Keratinocyte (primary cell): ENCODE data around the gene MARCHF11. TPM values are rescaled to one million over a fixed set of nuclear protein-coding genes. Genes with fewer than 3 reads are reported as not detected.

Source experiments
- DNase-seq: peaks from one replicate; pipeline ENCODE4 v3.0.0-alpha.2; 2011; ENCODE audit warnings: low read depth, missing footprints, low spot score
- FAIRE-seq: peaks from 2 replicates; lab custom pipeline; 2011; peaks lifted over from hg19 to GRCh38; lab: Jason Lieb, UNC
- H2AFZ ChIP-seq: 2 replicates; pipeline ENCODE4 v1.6.0; 2012; ENCODE audit warnings: low read length, control low read depth, inconsistent platforms; ENCODE audit not compliant: control insufficient read depth
- H3K27ac ChIP-seq: 2 replicates; pipeline ENCODE4 v1.5.1; 2011; ENCODE audit warnings: low read length; ENCODE audit not compliant: control insufficient read depth, insufficient read depth
- H3K27me3 ChIP-seq: 3 replicates; pipeline ENCODE4 v1.6.0; 2011; ENCODE audit warnings: low read length; ENCODE audit not compliant: control insufficient read depth, insufficient read depth; ENCODE audit errors: extremely low read depth
- H3K36me3 ChIP-seq, 2 experiments: 2 replicates in 1 of 2; 3 replicates in 1 of 2; pipeline ENCODE4 v1.5.1; 2011; ENCODE audit warnings: low read length in 2 of 2, mild to moderate bottlenecking in 1 of 2; ENCODE audit not compliant: control insufficient read depth in 2 of 2, insufficient read depth in 2 of 2; ENCODE audit errors: extremely low read depth in 1 of 2
- H3K4me1 ChIP-seq: 3 replicates; pipeline ENCODE4 v1.5.1; 2011; ENCODE audit warnings: low read length; ENCODE audit not compliant: control insufficient read depth, insufficient read depth; ENCODE audit errors: extremely low read depth
- H3K4me2 ChIP-seq: 3 replicates; pipeline ENCODE4 v1.6.0; 2011; ENCODE audit warnings: low read depth, low read length; ENCODE audit not compliant: control insufficient read depth, insufficient read depth; ENCODE audit errors: extremely low read depth
- H3K4me3 ChIP-seq, 3 experiments: fragments of 200-600 bp in 1 of 3; sonication (generic) in 1 of 3; 2 replicates in 2 of 3; 3 replicates in 1 of 3; pipeline ENCODE4 v1.5.1; 2011 to 2016; ENCODE audit warnings: low read length in 3 of 3, mild to moderate bottlenecking in 3 of 3, control low read depth in 2 of 3, inconsistent platforms in 1 of 3, low read depth in 1 of 3, mixed read lengths in 1 of 3, mixed run types in 1 of 3, moderate library complexity in 1 of 3; ENCODE audit not compliant: control insufficient read depth in 2 of 3, insufficient read depth in 2 of 3; ENCODE audit errors: extremely low read depth in 1 of 3
- H3K79me2 ChIP-seq: 2 replicates; pipeline ENCODE4 v1.6.0; 2012; ENCODE audit warnings: low read length; ENCODE audit not compliant: control insufficient read depth, insufficient read depth
- H3K9ac ChIP-seq: 3 replicates; pipeline ENCODE4 v1.6.0; 2011; ENCODE audit warnings: low read length; ENCODE audit not compliant: control insufficient read depth, insufficient read depth; ENCODE audit errors: extremely low read depth
- H3K9me1 ChIP-seq: 3 replicates; pipeline ENCODE4 v1.6.0; 2011; ENCODE audit warnings: low read length; ENCODE audit not compliant: control insufficient read depth, insufficient read depth; ENCODE audit errors: extremely low read depth
- H3K9me3 ChIP-seq: 2 replicates; pipeline ENCODE4 v1.5.1; 2012; ENCODE audit warnings: low read depth, low read length; ENCODE audit not compliant: control insufficient read depth
- H4K20me1 ChIP-seq: 3 replicates; pipeline ENCODE4 v1.6.0; 2011; ENCODE audit warnings: low read length; ENCODE audit not compliant: control insufficient read depth, insufficient read depth; ENCODE audit errors: extremely low read depth
- EZH2 ChIP-seq: IDR thresholded peaks from one replicate; pipeline ENCODE4 v1.6.1; 2012; ENCODE audit warnings: inconsistent platforms, mild to moderate bottlenecking, low read length, moderate library complexity
- dilution Hi-C: fragments of 300-500 bp; cut with MboI; formaldehyde crosslinking; loops from one replicate; pipeline ENCODE4 v1.7.0; 2020; ENCODE audit warnings: low sequenced_read_pairs; ENCODE audit not compliant: extremely low pct_ligation_motif_present
- polyA plus RNA-seq, 5 experiments: library from polyadenylated mRNA; depleted of rRNA in 3 of 5; stranded (reverse) in 3 of 5; stranded (forward) in 1 of 5; unstranded in 1 of 5; fragments of >200 nt; gene quantifications; 1 replicate in 1 of 5; 2 replicates in 3 of 5; 3 replicates in 1 of 5; pipeline versions ENCODE4 v1.2.1 to v1.2.3, GENCODE V29; 2011 to 2012; ENCODE audit warnings: missing spikeins in 2 of 5, low read depth in 1 of 5, low replicate concordance in 1 of 5
- TF ChIP-seq, protein P1 (sequence below), 3 experiments: IDR thresholded peaks in 1 of 3; conservative IDR thresholded peaks in 1 of 3; optimal IDR thresholded peaks in 1 of 3; 2 replicates in 2 of 3; 3 replicates in 1 of 3; pipeline versions ENCODE3 to v1.5.1; 2011; ENCODE audit warnings: low read length in 3 of 3, mild to moderate bottlenecking in 3 of 3, moderate library complexity in 2 of 3, control low read depth in 1 of 3, inconsistent platforms in 1 of 3; ENCODE audit not compliant: insufficient read depth in 2 of 3; ENCODE audit errors: extremely low read depth in 1 of 3

MARCHF11 gene
- polyA plus RNA-seq, 1 donor (not counting 4 experiments of a cell fraction or from before 2014, with no cell fraction given) = 0.16 TPM

DNA sequence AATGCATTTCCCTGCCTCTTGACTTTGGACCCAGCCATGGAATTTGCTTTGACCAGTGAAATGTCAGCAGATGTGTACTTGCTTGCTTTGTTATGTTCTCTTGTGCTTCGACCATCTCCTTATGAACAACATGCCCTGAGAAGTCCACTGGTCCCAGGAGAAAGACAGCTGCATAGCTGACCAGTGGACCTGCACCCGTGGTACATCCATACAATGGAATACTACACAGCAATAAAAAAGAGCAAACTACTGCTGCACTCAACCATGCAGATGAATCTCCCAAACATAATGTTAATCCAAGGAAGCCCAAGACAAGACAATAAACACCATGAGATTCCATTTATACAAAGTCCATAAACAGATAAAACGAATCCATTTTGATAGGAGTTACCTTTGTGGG is 30.0 kb downstream of the MARCHF11 start:
- dilution Hi-C loops = no loop called here
- DNase-seq (no peak), FAIRE-seq (no peak)
- no peak overlapping the region for H3K4me2 ChIP-seq
- no peaks in the 10 kb centered on the region for H3K9me3 ChIP-seq
- no peak overlapping the region for H3K9ac ChIP-seq
- H3K4me3 ChIP-seq = no peak overlapping the region
- no peaks in the 10 kb centered on the region for H3K9me1 ChIP-seq
- H2AFZ ChIP-seq = no peak overlapping the region
- no peaks in the 10 kb centered on the region for H3K36me3 ChIP-seq
- no peak for TF ChIP-seq EZH2
- TF ChIP-seq, protein P1, sequence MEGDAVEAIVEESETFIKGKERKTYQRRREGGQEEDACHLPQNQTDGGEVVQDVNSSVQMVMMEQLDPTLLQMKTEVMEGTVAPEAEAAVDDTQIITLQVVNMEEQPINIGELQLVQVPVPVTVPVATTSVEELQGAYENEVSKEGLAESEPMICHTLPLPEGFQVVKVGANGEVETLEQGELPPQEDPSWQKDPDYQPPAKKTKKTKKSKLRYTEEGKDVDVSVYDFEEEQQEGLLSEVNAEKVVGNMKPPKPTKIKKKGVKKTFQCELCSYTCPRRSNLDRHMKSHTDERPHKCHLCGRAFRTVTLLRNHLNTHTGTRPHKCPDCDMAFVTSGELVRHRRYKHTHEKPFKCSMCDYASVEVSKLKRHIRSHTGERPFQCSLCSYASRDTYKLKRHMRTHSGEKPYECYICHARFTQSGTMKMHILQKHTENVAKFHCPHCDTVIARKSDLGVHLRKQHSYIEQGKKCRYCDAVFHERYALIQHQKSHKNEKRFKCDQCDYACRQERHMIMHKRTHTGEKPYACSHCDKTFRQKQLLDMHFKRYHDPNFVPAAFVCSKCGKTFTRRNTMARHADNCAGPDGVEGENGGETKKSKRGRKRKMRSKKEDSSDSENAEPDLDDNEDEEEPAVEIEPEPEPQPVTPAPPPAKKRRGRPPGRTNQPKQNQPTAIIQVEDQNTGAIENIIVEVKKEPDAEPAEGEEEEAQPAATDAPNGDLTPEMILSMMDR (optimal IDR thresholded peaks at IDR 0.05 in 1 of 3, IDR thresholded peaks at IDR 0.05 in 1 of 3, conservative IDR thresholded peaks at IDR 0.05 in 1 of 3; ENCODE audit: extremely low read depth in 1 of 3, insufficient read depth in 2 of 3, low read length in 3 of 3) = no peak
- H3K27me3 ChIP-seq = no peaks in the 10 kb centered on the region
- H4K20me1 ChIP-seq = no peaks in the 10 kb centered on the region
- no peaks in the 10 kb centered on the region for H3K79me2 ChIP-seq
- no peaks in the 10 kb centered on the region for H3K4me1 ChIP-seq
- no peak overlapping the region for H3K27ac ChIP-seq

DNA sequence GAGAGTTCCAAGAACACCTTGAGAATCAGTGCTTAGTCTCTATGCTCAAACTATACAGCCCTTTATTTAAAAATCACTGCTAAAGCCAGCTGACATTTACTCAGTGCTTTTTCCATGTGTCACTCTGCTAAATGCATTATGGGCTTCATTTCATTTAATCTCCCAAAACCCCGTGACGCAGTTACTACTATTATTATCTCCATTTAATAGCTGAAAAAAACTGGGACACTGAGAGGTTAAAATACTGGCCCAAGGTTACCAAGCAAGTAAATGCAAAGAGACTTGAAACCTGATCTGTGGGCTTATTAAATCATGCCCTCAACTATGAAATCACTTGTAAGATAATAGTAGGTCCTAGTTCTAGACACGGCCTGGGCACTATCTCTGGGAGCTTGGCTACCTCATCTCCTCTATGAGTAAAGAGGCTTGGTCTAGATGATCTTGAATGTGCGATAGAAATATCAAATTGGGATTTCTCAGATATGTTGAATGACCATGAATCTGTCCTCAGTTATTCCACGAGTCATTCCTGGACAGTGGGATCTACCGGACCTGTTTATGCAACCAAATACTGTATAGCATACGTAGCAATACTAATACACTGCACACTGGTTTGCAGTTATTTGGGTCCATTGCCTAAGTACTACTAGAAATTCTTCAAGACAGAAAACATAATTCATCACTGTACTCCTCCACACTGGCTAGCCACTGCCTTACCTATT is 32.3 kb downstream of the MARCHF11 start:
- no peak for DNase-seq

More for the DNA sequence above, 32.3 kb downstream of the MARCHF11 start:
- H4K20me1 ChIP-seq = no peaks in the 10 kb centered on the region
- H3K4me3 ChIP-seq = no peak overlapping the region
- no peaks in the 10 kb centered on the region for H3K4me1 ChIP-seq
- H2AFZ ChIP-seq = no peak overlapping the region
- no peaks in the 10 kb centered on the region for H3K9me1 ChIP-seq
- no peak for TF ChIP-seq EZH2
- TF ChIP-seq, protein P1 (optimal IDR thresholded peaks at IDR 0.05 in 1 of 3, IDR thresholded peaks at IDR 0.05 in 1 of 3, conservative IDR thresholded peaks at IDR 0.05 in 1 of 3; ENCODE audit: extremely low read depth in 1 of 3, insufficient read depth in 2 of 3, low read length in 3 of 3) = no peak
- dilution Hi-C loops = no loop called here
- no peaks in the 10 kb centered on the region for H3K27me3 ChIP-seq
- no peak overlapping the region for H3K9ac ChIP-seq
- no peaks in the 10 kb centered on the region for H3K36me3 ChIP-seq
- H3K4me2 ChIP-seq = no peak overlapping the region
- no peak overlapping the region for H3K27ac ChIP-seq
- H3K79me2 ChIP-seq = no peaks in the 10 kb centered on the region
- H3K9me3 ChIP-seq = no peaks in the 10 kb centered on the region
- FAIRE-seq = no peak
